CD14-positive monocyte (primary cell): ENCODE data around the gene BASP1. TPM values are rescaled to one million over a fixed set of nuclear protein-coding genes. Genes with fewer than 3 reads are reported as not detected.
A peak's percentile ranks its signal among the peaks of the same experiment; 100 is the strongest.

ENCODE experiments used
- DNase-seq, 3 donors: peaks; one replicate each; pipeline ENCODE4 v3.0.0-alpha.2; 2011 to 2022
- H2AFZ ChIP-seq: 2 replicates; pipeline ENCODE4 v1.6.0; 2012; ENCODE audit warnings: mild to moderate bottlenecking, low read depth, low read length, inconsistent platforms; ENCODE audit not compliant: insufficient read depth, poor library complexity, severe bottlenecking
- H3K27ac ChIP-seq, 2 donors: 1 replicate in 1 of 2; 2 replicates in 1 of 2; pipeline ENCODE4 v1.5.1; 2012 to 2013; ENCODE audit warnings: low read length in 2 of 2, control low read depth in 1 of 2, inconsistent platforms in 1 of 2, low read depth in 1 of 2, mild to moderate bottlenecking in 1 of 2
- H3K27me3 ChIP-seq, 2 donors: one replicate each; pipeline versions ENCODE4 v1.6.0 to v1.6.1; 2011 to 2013; ENCODE audit warnings: low read length in 2 of 2; ENCODE audit not compliant: control insufficient read depth in 2 of 2, insufficient read depth in 2 of 2
- H3K36me3 ChIP-seq, 2 donors: replicated peaks in 1 of 2; 1 replicate in 1 of 2; 2 replicates in 1 of 2; pipeline versions ENCODE4 v1.5.1 to v1.6.1; 2012 to 2013; ENCODE audit warnings: low read length in 2 of 2, control low read depth in 1 of 2, inconsistent platforms in 1 of 2, mild to moderate bottlenecking in 1 of 2; ENCODE audit not compliant: insufficient read depth in 2 of 2, control insufficient read depth in 1 of 2
- H3K4me1 ChIP-seq, 2 donors: 1 replicate in 1 of 2; 2 replicates in 1 of 2; pipeline versions ENCODE4 v1.5.1 to v1.6.1; 2012 to 2013; ENCODE audit warnings: low read length in 2 of 2, control low read depth in 1 of 2, inconsistent platforms in 1 of 2, mild to moderate bottlenecking in 1 of 2, moderate library complexity in 1 of 2; ENCODE audit not compliant: insufficient read depth in 2 of 2, control insufficient read depth in 1 of 2
- H3K4me2 ChIP-seq: replicated peaks from 2 replicates; pipeline ENCODE3; 2012; ENCODE audit warnings: low read length, moderate library complexity, mild to moderate bottlenecking; ENCODE audit not compliant: poor library complexity, severe bottlenecking; ENCODE audit errors: extremely low read depth
- H3K4me3 ChIP-seq, 3 experiments: fragments of 200-600 bp in 1 of 3; sonication (generic) in 1 of 3; replicated peaks in 1 of 3; 1 replicate in 2 of 3; 2 replicates in 1 of 3; pipeline ENCODE4 v1.5.1; 2011 to 2013; ENCODE audit warnings: low read length in 3 of 3, mild to moderate bottlenecking in 3 of 3, control low read depth in 2 of 3, low read depth in 2 of 3, inconsistent platforms in 1 of 3, moderate library complexity in 1 of 3
- H3K79me2 ChIP-seq: 2 replicates; pipeline ENCODE4 v1.6.0; 2012; ENCODE audit warnings: mild to moderate bottlenecking, control low read depth, inconsistent platforms, low read length, moderate library complexity; ENCODE audit not compliant: insufficient read depth
- H3K9ac ChIP-seq: 2 replicates; pipeline ENCODE4 v1.6.0; 2017; ENCODE audit warnings: low read length, mild to moderate bottlenecking; ENCODE audit not compliant: insufficient read depth, poor library complexity, severe bottlenecking
- H3K9me3 ChIP-seq, 2 donors: replicated peaks in 1 of 2; 1 replicate in 1 of 2; 2 replicates in 1 of 2; pipeline versions ENCODE4 v1.5.1 to v1.6.1; 2012 to 2013; ENCODE audit warnings: low read length in 2 of 2, control low read depth in 1 of 2; ENCODE audit not compliant: control insufficient read depth in 1 of 2, insufficient read depth in 1 of 2
- H4K20me1 ChIP-seq: 2 replicates; pipeline ENCODE4 v1.6.0; 2012; ENCODE audit warnings: mild to moderate bottlenecking, low read length, control low read depth, moderate library complexity; ENCODE audit not compliant: insufficient read depth
- H3K27ac Mint-ChIP-seq, 7 donors: one replicate each; pipeline ENCODE4 v1.8.0; 2020; ENCODE audit warnings: mild to moderate bottlenecking in 7 of 7, mixed read lengths in 7 of 7, moderate library complexity in 6 of 7, inconsistent platforms in 2 of 7
- H3K27me3 Mint-ChIP-seq, 3 donors: one replicate each; pipeline ENCODE4 v1.8.0; 2021 to 2022; ENCODE audit warnings: low read depth in 3 of 3, mild to moderate bottlenecking in 3 of 3, mixed read lengths in 3 of 3, moderate library complexity in 3 of 3, inconsistent platforms in 1 of 3
- H3K36me3 Mint-ChIP-seq, 2 donors: one replicate each; pipeline ENCODE4 v1.8.0; 2020; ENCODE audit warnings: mixed read lengths in 2 of 2, inconsistent platforms in 1 of 2, mild to moderate bottlenecking in 1 of 2
- H3K4me1 Mint-ChIP-seq: one replicate; pipeline ENCODE4 v1.8.0; 2020; ENCODE audit warnings: mild to moderate bottlenecking, mixed read lengths
- H3K4me3 Mint-ChIP-seq, 2 donors: one replicate each; pipeline ENCODE4 v1.8.0; 2020; ENCODE audit warnings: mild to moderate bottlenecking in 2 of 2, mixed read lengths in 2 of 2, moderate library complexity in 1 of 2
- H3K9me3 Mint-ChIP-seq, 7 donors: one replicate each; pipeline ENCODE4 v1.8.0; 2020 to 2022; ENCODE audit warnings: mixed read lengths in 7 of 7, mild to moderate bottlenecking in 6 of 7, moderate library complexity in 6 of 7, inconsistent platforms in 2 of 7
- WGBS: methylation state at CpG from one replicate; pipeline ENCODE4 v1.1.5; 2013; ENCODE audit warnings: missing lambda C conversion rate; ENCODE audit not compliant: insufficient coverage; 5-methylcytosine and 5-hydroxymethylcytosine counted together
- intact Hi-C, 2 donors: fragments of 100-400 bp; cut with micrococcal nuclease; formaldehyde crosslinking; loops; one replicate each; pipeline versions ENCODE4 v1.15.0 to v1.15.1; 2023
- polyA plus RNA-seq, 3 donors: library from polyadenylated mRNA; depleted of rRNA in 1 of 3; unstranded in 2 of 3; stranded (reverse) in 1 of 3; fragments of 300-500 nt in 2 of 3; fragments of >200 nt in 1 of 3; fragmentation: Illumina TruSeq in 2 of 3; gene quantifications; 1 replicate in 2 of 3; 2 replicates in 1 of 3; pipeline ENCODE4 v1.2.3, GENCODE V29; 2012 to 2021
- TF ChIP-seq, protein P1 (sequence below): fragments of 200-600 bp; IDR thresholded peaks from one replicate; pipeline ENCODE4 v1.8.0; 2022; ENCODE audit warnings: antibody characterized with exemption, mild to moderate bottlenecking

BASP1 gene
- polyA plus RNA-seq, 3 donors, result 23.7 to 61.6 (median 36.6) TPM

GRCh38 chr5:17204133-17204489 lies 13.3 kb upstream of the BASP1 start:
- H3K9ac ChIP-seq, result no peak overlapping the region
- no peak overlapping the region for H3K27ac ChIP-seq
- TF ChIP-seq, protein P1, sequence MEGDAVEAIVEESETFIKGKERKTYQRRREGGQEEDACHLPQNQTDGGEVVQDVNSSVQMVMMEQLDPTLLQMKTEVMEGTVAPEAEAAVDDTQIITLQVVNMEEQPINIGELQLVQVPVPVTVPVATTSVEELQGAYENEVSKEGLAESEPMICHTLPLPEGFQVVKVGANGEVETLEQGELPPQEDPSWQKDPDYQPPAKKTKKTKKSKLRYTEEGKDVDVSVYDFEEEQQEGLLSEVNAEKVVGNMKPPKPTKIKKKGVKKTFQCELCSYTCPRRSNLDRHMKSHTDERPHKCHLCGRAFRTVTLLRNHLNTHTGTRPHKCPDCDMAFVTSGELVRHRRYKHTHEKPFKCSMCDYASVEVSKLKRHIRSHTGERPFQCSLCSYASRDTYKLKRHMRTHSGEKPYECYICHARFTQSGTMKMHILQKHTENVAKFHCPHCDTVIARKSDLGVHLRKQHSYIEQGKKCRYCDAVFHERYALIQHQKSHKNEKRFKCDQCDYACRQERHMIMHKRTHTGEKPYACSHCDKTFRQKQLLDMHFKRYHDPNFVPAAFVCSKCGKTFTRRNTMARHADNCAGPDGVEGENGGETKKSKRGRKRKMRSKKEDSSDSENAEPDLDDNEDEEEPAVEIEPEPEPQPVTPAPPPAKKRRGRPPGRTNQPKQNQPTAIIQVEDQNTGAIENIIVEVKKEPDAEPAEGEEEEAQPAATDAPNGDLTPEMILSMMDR, result no peak
- H3K36me3 Mint-ChIP-seq, result no peaks in the 10 kb centered on the region
- intact Hi-C loops, result loop anchor here in 1 of 2 donors (5.0 kb wide), 1 partner anchor 412 kb away; no protein-coding TSS in a partner anchor
- 75% methylated on average over 6 of the region's 6 CpGs for WGBS
- H3K9me3 ChIP-seq, result peaks cover 0 to 2% of the 10 kb centered on the region in 2 donors
- no peak overlapping the region for H3K4me2 ChIP-seq
- H2AFZ ChIP-seq, result no peak overlapping the region
- peaks cover 4 to 5% (median 5%) of the 10 kb centered on the region in 3 donors for H3K27me3 Mint-ChIP-seq
- H3K36me3 ChIP-seq, result no peaks in the 10 kb centered on the region
- peaks cover 1 to 10% (median 4%) of the 10 kb centered on the region in 7 donors for H3K9me3 Mint-ChIP-seq
- H3K4me1 Mint-ChIP-seq, result no peaks in the 10 kb centered on the region
- peak overlapping the region in 1 of 7 donors; percentile 10 for H3K27ac Mint-ChIP-seq
- no peak for DNase-seq
- no peaks in the 10 kb centered on the region for H3K79me2 ChIP-seq
- H4K20me1 ChIP-seq, result no peaks in the 10 kb centered on the region
- H3K4me1 ChIP-seq, result no peaks in the 10 kb centered on the region
- H3K4me3 Mint-ChIP-seq, result no peak overlapping the region
- no peak overlapping the region for H3K4me3 ChIP-seq
- no peaks in the 10 kb centered on the region for H3K27me3 ChIP-seq

- Mint-ChIP-seq H3K36me3 (no peaks in the 10 kb centered on the region), H3K27ac (no peak overlapping the region), H3K9me3 (peaks cover 5 to 15% (median 9%) of the 10 kb centered on the region in 7 donors), H3K4me1 (no peaks in the 10 kb centered on the region), H3K27me3 (peaks cover 3 to 5% (median 4%) of the 10 kb centered on the region in 3 donors), H3K4me3 (no peak overlapping the region)
- no peaks in the 10 kb centered on the region for H3K36me3 ChIP-seq
- intact Hi-C loops, result no loop called here
- DNase-seq, result no peak
- TF ChIP-seq, protein P1, result no peak
- H3K4me1 ChIP-seq, result no peaks in the 10 kb centered on the region
- H3K9ac ChIP-seq, result no peak overlapping the region
- H3K4me3 ChIP-seq, result no peak overlapping the region
- H3K79me2 ChIP-seq, result no peaks in the 10 kb centered on the region
- no peaks in the 10 kb centered on the region for H3K27me3 ChIP-seq
- H2AFZ ChIP-seq, result no peak overlapping the region
- H3K4me2 ChIP-seq, result no peak overlapping the region
- peaks cover 0 to 6% of the 10 kb centered on the region in 2 donors for H3K9me3 ChIP-seq
- H4K20me1 ChIP-seq, result no peaks in the 10 kb centered on the region
- H3K27ac ChIP-seq, result no peak overlapping the region
Measured at GRCh38 chr5:17206021-17206420, 11.4 kb upstream of the BASP1 start.
